Measurements from ENCODE around the gene EPHA3.
"Not testable (repeated sequence)": the region's sequence is repeated elsewhere in the genome, so short reads cannot be mapped to it uniquely, and the experiment has no call there.

EPHA3 gene

GRCh38 chr3:89297199-89297598, 189.8 kb downstream of the EPHA3 start:
- no peak for DNase-seq

- DNase-seq, result peak; percentile 8
Measured at GRCh38 chr3:89300526-89300925, 193.1 kb downstream of the EPHA3 start.

GRCh38 chr3:89300981-89301380, 193.6 kb downstream of the EPHA3 start:
- DNase-seq, result no peak

- no peak for DNase-seq
Measured at GRCh38 chr3:89303701-89304100, 196.3 kb downstream of the EPHA3 start.

- no peak for DNase-seq
Measured at GRCh38 chr3:89306540-89306939, 199.1 kb downstream of the EPHA3 start.

GRCh38 chr3:89311581-89311980, 204.2 kb downstream of the EPHA3 start:
- DNase-seq, result no peak

GRCh38 chr3:89312141-89312540, 204.7 kb downstream of the EPHA3 start:
- DNase-seq, result no peak

- peak; percentile 5 for DNase-seq
Measured at GRCh38 chr3:89314454-89315098, 207.2 kb downstream of the EPHA3 start.

- DNase-seq, result no peak
Measured at GRCh38 chr3:89315750-89316470, 208.5 kb downstream of the EPHA3 start.

GRCh38 chr3:89320186-89320585, 212.8 kb downstream of the EPHA3 start:
- DNase-seq, result no peak

GRCh38 chr3:89326997-89327396, 219.6 kb downstream of the EPHA3 start:
- DNase-seq, result no peak

GRCh38 chr3:89332386-89332785, 225.0 kb downstream of the EPHA3 start:
- DNase-seq, result no peak

GRCh38 chr3:89332793-89333192, 225.4 kb downstream of the EPHA3 start:
- DNase-seq, result no peak

- no peak for DNase-seq
Measured at GRCh38 chr3:89335693-89336092, 228.3 kb downstream of the EPHA3 start.

- DNase-seq, result no peak
Measured at GRCh38 chr3:89340408-89340807, 233.0 kb downstream of the EPHA3 start.

- DNase-seq, result no peak
Measured at GRCh38 chr3:89344076-89344475, 236.7 kb downstream of the EPHA3 start.

GRCh38 chr3:89350935-89351334, 243.5 kb downstream of the EPHA3 start:
- not testable (repeated sequence) for DNase-seq

GRCh38 chr3:89353465-89353864, 246.0 kb downstream of the EPHA3 start:
- no peak for DNase-seq

GRCh38 chr3:89358281-89358680, 250.9 kb downstream of the EPHA3 start:
- no peak for DNase-seq

- DNase-seq, result no peak
Measured at GRCh38 chr3:89360156-89360555, 252.7 kb downstream of the EPHA3 start.

- DNase-seq, result no peak
Measured at GRCh38 chr3:89362496-89362895, 255.1 kb downstream of the EPHA3 start.

GRCh38 chr3:89363171-89363570, 255.8 kb downstream of the EPHA3 start:
- DNase-seq, result no peak

- no peak for DNase-seq
Measured at GRCh38 chr3:89364314-89364713, 256.9 kb downstream of the EPHA3 start.

- no peak for DNase-seq
Measured at GRCh38 chr3:89367166-89367565, 259.7 kb downstream of the EPHA3 start.

GRCh38 chr3:89368846-89369245, 261.4 kb downstream of the EPHA3 start:
- DNase-seq, result no peak
